B cell (primary cell): ENCODE data around the gene CD55. TPM values are rescaled to one million over a fixed set of nuclear protein-coding genes. Genes with fewer than 3 reads are reported as not detected.

Experiments
- ATAC-seq: fragments of 200-7000 bp; cut with Tn5 transposase; one replicate; pipeline ENCODE4 v1.10.0; 2021; ENCODE audit warnings: low read depth, mild to moderate bottlenecking, moderate number of reproducible peaks, moderate library complexity
- CTCF ChIA-PET: fragments of 350-600 bp; sonication (Branson Sonifier 250); formaldehyde crosslinking; loops from one replicate; lab custom pipeline; 2021; ENCODE audit warnings: antibody characterized with exemption, inconsistent platforms; lab: Charles Lee
- POLR2A ChIA-PET: fragments of 350-600 bp; sonication (Branson Sonifier 250); formaldehyde crosslinking; loops from one replicate; lab custom pipeline; 2021; ENCODE audit warnings: antibody characterized with exemption; lab: Charles Lee
- DNase-seq: peaks from one replicate; pipeline ENCODE4 v3.0.0; 2013
- H2AFZ ChIP-seq: 2 replicates; pipeline ENCODE4 v1.6.1; 2012; ENCODE audit warnings: mild to moderate bottlenecking, low read depth, low read length; ENCODE audit not compliant: insufficient read depth, poor library complexity, severe bottlenecking
- H3K27ac ChIP-seq, 2 donors: 1 replicate in 1 of 2; 2 replicates in 1 of 2; pipeline ENCODE4 v1.5.1; 2012 to 2013; ENCODE audit warnings: low read length in 2 of 2, mild to moderate bottlenecking in 2 of 2, moderate library complexity in 1 of 2
- H3K27me3 ChIP-seq, 4 experiments: fragments of 200-600 bp in 1 of 4; sonication (generic) in 1 of 4; replicated peaks in 1 of 4; 1 replicate in 2 of 4; 2 replicates in 2 of 4; pipeline versions ENCODE4 v1.6.1 to v1.7.0; 2013 to 2016; ENCODE audit warnings: low read length in 3 of 4, mild to moderate bottlenecking in 2 of 4, mixed read lengths in 1 of 4, moderate library complexity in 1 of 4; ENCODE audit not compliant: insufficient read depth in 4 of 4, control insufficient read depth in 3 of 4; ENCODE audit errors: control extremely low read depth in 1 of 4
- H3K36me3 ChIP-seq, 2 experiments: replicated peaks in 1 of 2; 1 replicate in 1 of 2; 2 replicates in 1 of 2; pipeline versions ENCODE4 v1.6.1 to v1.7.1; 2013; ENCODE audit warnings: low read length in 1 of 2; ENCODE audit not compliant: insufficient read depth in 2 of 2, control insufficient read depth in 1 of 2; ENCODE audit errors: control extremely low read depth in 1 of 2, extremely low read depth in 1 of 2
- H3K4me1 ChIP-seq, 2 donors: fragments of 200-600 bp in 1 of 2; sonication (generic) in 1 of 2; 1 replicate in 1 of 2; 2 replicates in 1 of 2; pipeline versions ENCODE4 v1.5.1 to v1.6.1; 2013 to 2017; ENCODE audit warnings: low read length in 2 of 2; ENCODE audit not compliant: control insufficient read depth in 2 of 2, insufficient read depth in 2 of 2
- H3K4me2 ChIP-seq: replicated peaks from 2 replicates; pipeline ENCODE3; 2012; ENCODE audit warnings: mild to moderate bottlenecking, low read depth, low read length; ENCODE audit not compliant: poor library complexity, severe bottlenecking
- H3K4me3 ChIP-seq, 5 experiments: fragments of 200-600 bp in 1 of 5; sonication (generic) in 1 of 5; 1 replicate in 3 of 5; 2 replicates in 2 of 5; pipeline versions ENCODE4 v1.5.1 to v1.7.0; 2011 to 2016; ENCODE audit warnings: low read length in 4 of 5, mild to moderate bottlenecking in 4 of 5, low read depth in 2 of 5, control low read depth in 1 of 5, moderate library complexity in 1 of 5; ENCODE audit not compliant: insufficient read depth in 1 of 5; ENCODE audit errors: control extremely low read depth in 1 of 5, extremely low read depth in 1 of 5
- H3K79me2 ChIP-seq: fragments of 200-600 bp; sonication (generic); one replicate; pipeline ENCODE4 v1.6.0; 2016; ENCODE audit warnings: low read length; ENCODE audit not compliant: control insufficient read depth, insufficient read depth
- H3K9ac ChIP-seq: fragments of 200-600 bp; sonication (generic); 2 replicates; pipeline ENCODE4 v1.6.1; 2017; ENCODE audit warnings: mild to moderate bottlenecking, low read length, moderate library complexity
- H3K9me3 ChIP-seq, 3 donors: one replicate each; pipeline versions ENCODE4 v1.6.1 to v1.7.1; 2013; ENCODE audit warnings: low read length in 2 of 3; ENCODE audit not compliant: control insufficient read depth in 2 of 3, insufficient read depth in 1 of 3; ENCODE audit errors: control extremely low read depth in 1 of 3
- H4K20me1 ChIP-seq: 2 replicates; pipeline ENCODE4 v1.6.0; 2012; ENCODE audit warnings: mild to moderate bottlenecking, low read length; ENCODE audit not compliant: insufficient read depth, control insufficient read depth, poor library complexity, severe bottlenecking
- H3K27ac Mint-ChIP-seq: one replicate; pipeline ENCODE4 v1.8.0; 2021; ENCODE audit warnings: mixed read lengths
- H3K27me3 Mint-ChIP-seq: one replicate; pipeline ENCODE4 v1.8.0; 2021; ENCODE audit warnings: mixed read lengths
- H3K4me1 Mint-ChIP-seq: one replicate; pipeline ENCODE4 v1.8.0; 2021; ENCODE audit warnings: mixed read lengths
- H3K4me3 Mint-ChIP-seq: one replicate; pipeline ENCODE4 v1.8.0; 2021; ENCODE audit warnings: mixed read lengths
- H3K9me3 Mint-ChIP-seq: one replicate; pipeline ENCODE4 v1.8.0; 2022; ENCODE audit warnings: mixed read lengths; ENCODE audit not compliant: insufficient read depth
- CTCF ChIP-seq: fragments of 200-600 bp; IDR thresholded peaks from one replicate; pipeline ENCODE4 v1.8.0; 2022; ENCODE audit warnings: antibody characterized with exemption, mild to moderate bottlenecking
- EZH2 ChIP-seq: IDR thresholded peaks from 2 replicates; pipeline ENCODE4 v1.6.1; 2012; ENCODE audit warnings: borderline replicate concordance, low read depth, mild to moderate bottlenecking, moderate library complexity, low read length; ENCODE audit not compliant: insufficient read depth, poor library complexity, severe bottlenecking
- WGBS: methylation state at CpG from one replicate; pipeline ENCODE4 v1.1.5; 2013; ENCODE audit warnings: missing lambda C conversion rate; ENCODE audit not compliant: insufficient coverage; 5-methylcytosine and 5-hydroxymethylcytosine counted together
- intact Hi-C: fragments of 100-400 bp; cut with micrococcal nuclease; formaldehyde crosslinking; loops from one replicate; pipeline ENCODE4 v1.10.0; 2022
- polyA plus RNA-seq: library from polyadenylated mRNA; depleted of rRNA; stranded (reverse); fragments of >200 nt; gene quantifications from 2 replicates; pipeline ENCODE4 v1.2.3, GENCODE V29; 2012
- total RNA-seq, 2 donors: library from RNA; stranded (reverse); fragments of 120-200 nt in 1 of 2; gene quantifications; 1 replicate in 1 of 2; 2 replicates in 1 of 2; pipeline versions ENCODE4 v1.2.3 to v1.2.4, GENCODE V29; 2013 to 2022

The CD55 gene
- total and polyA plus RNA-seq, 2 donors (not counting 1 experiment from before 2014, with no cell fraction given): 98.3 to 239 TPM

GRCh38 chr1:207333009-207333600 is 11.6 kb downstream of the CD55 start:
- H3K4me3 ChIP-seq: peak overlapping the region in 1 of 5 experiments; percentile 37
- H3K27me3 ChIP-seq: no peaks in the 10 kb centered on the region
- peak; percentile 58 for DNase-seq
- ChIA-PET CTCF (interaction anchor here (0.9 to 2.7 kb wide), 3 partner anchors 11 to 166 kb away, joined by 3 to 11 read pairs (median 5); partner anchors contain the start of gene CD55), POLR2A (interaction anchor here (0.6 to 2.0 kb wide), 2 partner anchors 11 to 145 kb away, joined by 4 to 23 read pairs; partner anchors contain the start of gene CD55)
- no peaks in the 10 kb centered on the region for H3K9me3 Mint-ChIP-seq
- peaks cover 15 to 70% of the 10 kb centered on the region in 2 experiments for H3K36me3 ChIP-seq
- H2AFZ ChIP-seq: no peak overlapping the region
- peaks cover 46% of the 10 kb centered on the region for H3K79me2 ChIP-seq
- H3K27ac Mint-ChIP-seq: peak overlapping the region; percentile 69
- peak overlapping the region; percentile 67 for H3K4me2 ChIP-seq
- WGBS: 100% methylated on average over 1 of the region's 3 CpGs
- intact Hi-C loops: no loop called here
- peak overlapping the region; percentile 61 to 98 for H3K27ac ChIP-seq
- H3K4me1 Mint-ChIP-seq: peaks cover 83% of the 10 kb centered on the region
- peak overlapping the region; percentile 21 for H3K9ac ChIP-seq
- no peaks in the 10 kb centered on the region for H3K9me3 ChIP-seq
- no peaks in the 10 kb centered on the region for H4K20me1 ChIP-seq
- peaks cover 58 to 73% of the 10 kb centered on the region in 2 donors for H3K4me1 ChIP-seq
- H3K4me3 Mint-ChIP-seq: peak overlapping the region; percentile 61
- no peaks in the 10 kb centered on the region for H3K27me3 Mint-ChIP-seq
- TF ChIP-seq CTCF (no peak), EZH2 (no peak)
- ATAC-seq: no peak

- WGBS: no CpG with 5 or more reads among the region's 1 CpG
- H3K4me1 Mint-ChIP-seq: peaks cover 81% of the 10 kb centered on the region
- peak overlapping the region; percentile 61 to 98 for H3K27ac ChIP-seq
Observed at GRCh38 chr1:207333620-207334019, 12.1 kb downstream of the CD55 start.

More at GRCh38 chr1:207333620-207334019, 12.1 kb downstream of the CD55 start:
- Histone ChIP-seq H3K79me2 (peaks cover 49% of the 10 kb centered on the region), H3K4me3 (peak overlapping the region in 3 of 5 experiments; percentile 3 to 37 (median 11)), H2AFZ (no peak overlapping the region), H3K27me3 (no peaks in the 10 kb centered on the region), H3K4me1 (peaks cover 59 to 78% of the 10 kb centered on the region in 2 donors), H3K9ac (peak overlapping the region; percentile 21), H3K9me3 (no peaks in the 10 kb centered on the region), H3K36me3 (peaks cover 10 to 70% of the 10 kb centered on the region in 2 experiments), H4K20me1 (no peaks in the 10 kb centered on the region), H3K4me2 (peak overlapping the region; percentile 67)
- CTCF ChIA-PET: interaction anchor here (1.2 to 2.7 kb wide), 2 partner anchors 12 to 71 kb away, joined by 5 to 11 read pairs; partner anchors contain the start of gene CD55
- Mint-ChIP-seq H3K27ac (peak overlapping the region; percentile 69), H3K4me3 (peak overlapping the region; percentile 61), H3K27me3 (no peaks in the 10 kb centered on the region), H3K9me3 (no peaks in the 10 kb centered on the region)
- no peak for TF ChIP-seq EZH2
- intact Hi-C loops: no loop called here
- DNase-seq: peak; percentile 57
- POLR2A ChIA-PET: interaction anchor here (0.6 to 2.0 kb wide), 2 partner anchors 12 to 146 kb away, joined by 4 to 23 read pairs; partner anchors contain the start of gene CD55
- ATAC-seq: no peak
